Stimulated activated CD8-positive, alpha-beta memory T cell treated with anti-CD3 and anti-CD28 coated beads, Interleukin-12 subunit alpha, Interleukin-12 subunit beta, amount 100 ng/mL, for 24 hours (primary cell): Measurements from ENCODE around the gene YWHAE.
"Not testable (repeated sequence)": the region's sequence is repeated elsewhere in the genome, so short reads cannot be mapped to it uniquely, and the experiment has no call there.

ENCODE experiments used
- DNase-seq: peaks from one replicate; pipeline ENCODE4 v3.0.0-alpha.2; 2020; ENCODE audit errors: extremely low read depth

YWHAE gene

DNA sequence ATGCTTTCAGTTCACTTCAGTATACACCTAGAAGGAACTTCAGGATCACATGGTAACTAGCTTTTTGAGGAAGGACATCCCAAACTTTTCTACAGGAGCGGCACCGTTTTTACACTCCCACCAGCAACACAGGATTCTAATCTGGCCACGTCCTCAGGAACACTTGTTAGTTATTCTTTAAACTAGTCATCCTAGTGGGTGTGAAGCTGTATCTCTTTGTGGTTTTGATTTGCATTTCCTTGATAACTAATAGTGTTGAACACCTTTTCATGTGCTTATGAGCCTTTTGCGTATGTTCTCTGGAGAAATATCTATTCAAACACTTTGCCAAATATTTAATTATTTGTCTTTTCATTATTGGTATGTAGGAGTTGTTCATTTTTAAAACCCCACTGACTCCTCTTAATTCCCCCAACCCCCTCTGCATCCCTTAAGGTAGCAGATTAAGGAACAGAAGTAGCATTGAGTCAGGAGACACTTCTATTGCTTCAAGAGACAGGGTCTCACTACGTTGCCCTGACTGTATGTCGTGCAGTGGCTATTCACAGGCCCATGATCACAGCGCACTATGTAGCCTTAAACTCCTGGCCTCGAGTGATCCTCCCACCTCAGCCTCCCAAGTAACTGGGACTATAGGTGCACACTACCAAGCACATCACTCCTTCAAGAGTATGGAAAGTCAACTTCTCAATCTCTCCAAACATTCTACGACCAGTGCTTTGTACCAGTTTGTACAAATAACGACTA lies 25.4 kb downstream of the YWHAE start:
- no peak for DNase-seq

GRCh38 chr17:1373707-1374237 lies 26.2 kb downstream of the YWHAE start:
- no peak for DNase-seq

DNA sequence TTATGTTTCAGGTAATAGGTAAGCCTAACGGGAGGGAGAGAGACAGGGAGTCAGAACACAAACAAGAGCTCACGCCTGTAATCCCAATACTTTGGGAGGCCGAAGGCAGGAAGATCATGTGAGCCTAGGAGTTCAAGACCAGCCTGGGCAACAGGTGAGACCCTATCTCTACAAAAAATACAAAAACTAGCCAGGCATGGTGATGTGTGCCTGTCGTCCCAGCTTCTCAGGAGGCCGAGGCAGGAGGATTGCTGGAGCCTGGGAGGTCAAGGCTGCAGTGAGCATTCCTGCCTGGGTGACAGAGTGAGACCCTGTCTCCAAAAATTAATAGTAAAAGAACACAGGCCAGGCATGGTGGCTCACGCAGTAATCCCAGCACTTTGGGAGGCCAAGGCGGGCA lies 27.4 kb downstream of the YWHAE start:
- no peak for DNase-seq

GRCh38 chr17:1371893-1372590 lies 28.0 kb downstream of the YWHAE start:
- no peak for DNase-seq

DNA sequence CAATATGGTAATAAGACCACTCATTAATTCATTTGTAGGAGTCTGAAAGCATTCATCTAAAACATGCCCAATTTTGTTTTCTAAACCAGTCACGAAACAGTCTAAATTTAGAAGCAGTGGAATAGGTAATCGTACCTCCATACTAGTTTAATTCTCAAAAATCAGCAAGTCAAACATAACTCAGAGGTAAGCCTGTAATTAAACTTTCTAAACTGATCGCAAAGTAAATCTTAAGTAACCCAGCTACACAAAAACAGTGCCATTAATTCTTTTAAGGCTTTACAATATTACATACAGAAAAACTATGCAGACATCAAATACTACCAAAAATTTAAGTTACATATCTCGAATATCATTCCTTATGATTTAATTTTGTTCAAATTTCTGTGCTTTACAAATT lies 31.4 kb downstream of the YWHAE start:
- DNase-seq: no peak

DNA sequence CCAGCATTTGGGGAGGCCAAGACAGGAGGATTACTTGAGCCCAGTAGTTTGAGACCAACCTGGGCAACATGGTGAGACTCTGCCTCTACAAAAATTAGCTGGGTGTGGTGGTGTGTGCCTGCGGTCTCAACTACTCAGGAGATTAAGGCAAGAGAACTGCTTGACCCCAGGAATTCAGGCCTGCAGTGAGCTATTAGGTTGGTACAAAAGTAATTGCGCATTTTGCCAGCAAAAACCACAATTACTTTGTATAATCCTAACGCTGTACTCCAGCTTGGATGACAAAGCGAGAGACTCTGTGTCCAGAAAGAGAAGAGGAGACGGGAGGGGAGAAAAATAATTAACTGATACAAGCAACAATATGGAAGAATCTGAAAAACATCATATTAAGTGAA lies 32.7 kb downstream of the YWHAE start:
- DNase-seq: no peak

GRCh38 chr17:1366234-1366633 lies 33.8 kb downstream of the YWHAE start:
- no peak for DNase-seq

DNA sequence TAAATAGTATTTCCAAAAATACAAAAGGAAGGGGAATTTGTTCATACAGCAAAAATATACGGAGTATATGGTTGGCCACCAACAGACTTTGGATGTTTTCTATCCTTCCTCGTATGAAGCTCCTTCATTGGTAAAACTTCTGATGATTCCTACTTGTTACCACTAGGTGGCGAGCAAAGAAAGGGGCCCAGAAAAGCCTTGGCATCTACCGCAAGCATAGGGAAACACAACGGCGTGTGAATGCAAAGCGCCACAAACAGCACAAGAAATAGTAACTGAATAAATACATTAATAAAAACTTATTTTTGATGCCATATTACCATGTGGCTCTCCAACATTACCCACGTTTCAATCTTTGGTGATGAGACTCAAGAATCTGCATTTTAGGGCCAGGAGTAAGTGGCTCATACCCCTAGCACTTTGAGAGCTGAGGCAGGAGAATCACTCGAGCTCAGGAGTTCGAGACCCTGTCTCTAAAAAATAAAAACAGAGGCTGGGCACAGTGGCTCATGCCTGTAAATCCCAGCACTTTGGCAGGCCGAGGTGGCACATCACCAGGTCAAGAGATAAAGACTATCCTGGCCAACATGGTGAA lies 34.5 kb downstream of the YWHAE start:
- no peak for DNase-seq

GRCh38 chr17:1362964-1363363 lies 37.1 kb downstream of the YWHAE start:
- DNase-seq: no peak

GRCh38 chr17:1362065-1362848 lies 37.8 kb downstream of the YWHAE start:
- no peak for DNase-seq

DNA sequence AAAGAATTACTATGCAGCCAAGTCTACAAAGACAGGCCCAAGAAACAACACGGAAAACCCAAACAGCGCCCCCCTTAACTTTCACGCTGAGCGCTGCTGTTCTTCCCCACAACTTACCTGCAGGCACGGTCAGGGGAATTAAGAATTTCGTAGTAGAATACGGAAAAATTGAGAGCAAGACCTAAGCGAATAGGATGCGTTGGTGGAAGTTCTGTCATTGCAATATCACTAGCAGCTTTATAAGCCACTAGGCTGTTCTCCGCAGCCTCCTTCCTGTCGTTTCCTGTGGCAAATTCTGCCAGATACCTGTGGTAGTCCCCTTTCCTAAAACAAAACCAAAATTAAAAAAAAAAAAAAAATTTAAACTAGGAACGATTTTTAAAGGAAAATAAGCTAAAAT lies 39.0 kb downstream of the YWHAE start:
- DNase-seq: no peak

GRCh38 chr17:1360315-1360714 lies 39.7 kb downstream of the YWHAE start:
- not testable (repeated sequence) for DNase-seq

DNA sequence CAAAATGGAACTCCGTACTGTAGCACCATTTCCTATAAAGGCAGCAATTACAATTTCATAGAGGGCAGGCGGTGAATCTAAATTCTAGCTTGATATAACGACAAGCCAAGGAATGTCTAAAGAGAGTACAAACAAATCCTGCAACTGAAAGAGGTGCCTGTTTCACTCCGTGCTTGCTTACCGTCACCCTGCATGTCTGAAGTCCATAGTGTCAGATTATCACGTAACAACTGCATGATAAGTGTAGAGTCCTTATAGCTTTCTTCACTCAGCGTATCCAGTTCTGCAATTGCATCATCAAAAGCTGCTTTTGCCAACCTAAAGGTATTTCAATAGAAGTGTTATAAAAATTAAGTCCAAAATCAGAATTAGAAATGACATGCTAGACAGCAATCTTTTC lies 46.0 kb downstream of the YWHAE start:
- no peak for DNase-seq

DNA sequence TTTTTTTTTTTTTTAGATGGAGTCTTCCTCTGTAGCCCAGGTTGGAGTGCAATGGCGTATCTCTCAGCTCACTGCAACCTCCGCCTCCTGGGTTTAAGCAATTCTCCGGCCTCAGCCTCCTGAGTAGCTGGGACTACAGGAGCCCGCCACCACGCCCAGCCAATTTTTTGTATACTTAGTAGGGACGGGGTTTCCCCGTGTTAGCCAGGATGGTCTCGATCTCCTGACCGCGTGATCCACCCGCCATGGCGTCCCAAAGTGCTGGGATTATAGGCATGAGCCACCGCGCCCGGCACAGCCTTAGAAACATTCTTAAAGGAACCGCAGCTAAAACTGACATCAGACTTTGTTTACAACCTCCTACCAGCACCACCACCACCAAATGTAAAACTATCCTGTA lies 47.5 kb downstream of the YWHAE start:
- DNase-seq: not testable (repeated sequence)

GRCh38 chr17:1351971-1352370 lies 48.1 kb downstream of the YWHAE start:
- no peak for DNase-seq

DNA sequence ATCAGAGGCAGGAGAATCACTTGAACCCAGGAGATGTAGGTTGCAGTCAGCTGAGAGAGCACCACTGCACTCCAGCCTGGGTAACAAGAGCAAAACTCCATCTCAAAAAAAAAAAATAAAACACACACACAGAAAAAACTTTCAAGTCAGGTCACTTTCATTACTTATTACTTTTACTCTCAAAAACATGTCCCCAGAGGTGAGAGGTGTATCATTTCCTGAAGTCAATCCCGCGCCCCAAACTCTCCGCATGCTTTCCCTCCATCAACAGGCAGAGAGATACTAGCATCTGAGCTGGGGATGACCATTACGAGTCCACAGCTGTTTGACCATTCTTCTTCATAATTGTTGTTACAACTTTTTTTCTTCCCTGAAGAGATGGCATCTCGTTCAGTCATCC lies 48.7 kb downstream of the YWHAE start:
- no peak for DNase-seq

DNA sequence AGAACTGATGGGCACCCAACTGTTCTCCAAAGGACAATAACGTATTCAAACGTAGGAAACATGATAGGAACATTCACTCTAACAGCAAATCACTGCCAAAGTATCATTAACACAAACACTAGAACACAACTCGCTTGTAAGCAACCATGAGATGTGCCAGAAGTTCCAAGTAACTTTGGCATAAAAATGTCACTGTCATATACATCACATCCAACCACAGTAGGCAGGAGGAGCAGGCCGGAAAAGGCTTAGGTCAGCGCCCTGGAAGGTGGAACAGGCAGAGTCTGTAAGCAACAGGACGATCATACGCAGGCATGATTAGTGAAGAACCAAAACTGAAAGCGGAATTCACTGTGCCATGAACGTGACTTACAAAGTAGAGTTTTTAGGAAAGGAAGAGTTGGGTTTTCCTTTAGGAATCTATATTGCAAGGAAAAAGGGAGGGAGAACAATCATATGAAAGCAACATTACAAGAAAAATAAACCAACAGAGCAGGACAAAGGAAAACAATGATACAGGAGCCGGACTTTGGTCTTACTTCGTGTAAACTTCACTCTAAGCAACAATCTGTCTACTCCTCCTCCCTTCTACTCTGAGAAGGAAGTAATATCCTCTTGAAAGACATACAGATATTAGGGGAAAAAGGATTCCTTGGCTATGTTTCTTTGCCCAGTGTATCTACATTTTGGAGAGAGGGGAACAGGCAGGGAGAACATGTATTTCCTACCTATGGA lies 52.3 kb downstream of the YWHAE start:
- no peak for DNase-seq

DNA sequence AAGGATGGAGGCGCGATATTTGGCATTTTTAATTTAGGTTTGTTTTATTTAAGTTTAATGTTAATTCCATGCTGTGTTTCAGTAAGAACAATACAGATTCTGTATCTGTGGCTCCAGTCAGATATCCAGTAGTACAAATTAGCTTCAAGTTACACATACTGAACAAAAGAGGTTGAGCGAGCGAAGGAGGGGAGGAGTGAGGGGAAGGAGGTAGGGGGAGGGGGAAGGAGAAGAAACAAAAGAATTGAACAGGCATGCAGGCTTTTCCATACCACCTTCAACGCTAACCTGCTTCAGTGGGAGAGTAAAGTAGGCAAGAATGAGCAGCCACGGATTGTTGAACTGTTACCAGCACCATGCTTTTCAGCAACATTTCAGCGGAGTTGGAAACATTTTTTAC lies 55.5 kb downstream of the YWHAE start:
- no peak for DNase-seq

GRCh38 chr17:1343554-1343953 lies 56.5 kb downstream of the YWHAE start:
- DNase-seq: no peak

- no peak for DNase-seq
These were observed 59.7 kb downstream of the YWHAE start for GRCh38 chr17:1340371-1340770.

DNA sequence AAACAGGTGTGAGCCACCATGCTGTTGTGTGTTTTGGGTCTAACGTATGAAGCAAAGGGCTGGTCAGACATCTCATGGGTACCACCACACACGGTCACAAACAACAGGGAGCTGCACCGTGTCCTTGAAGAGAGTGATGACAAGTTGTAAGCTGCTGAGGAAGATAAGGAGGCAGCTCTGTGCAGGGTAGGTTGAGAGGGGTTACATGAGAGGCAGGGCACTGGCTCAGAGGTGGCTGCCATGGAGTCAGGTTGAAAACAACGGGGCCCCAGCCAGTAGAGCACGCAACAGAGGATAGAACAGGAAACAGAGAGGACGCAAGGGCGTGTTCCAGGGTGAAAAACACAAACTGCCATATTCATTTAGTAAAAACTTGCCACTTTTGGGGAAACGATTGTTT lies 68.3 kb downstream of the YWHAE start:
- DNase-seq: no peak
